GM18861 (cell line): ENCODE results near the gene AR.

Experiments used
- ATAC-seq: cut with Tn5 transposase; IDR thresholded peaks from one replicate; pipeline ENCODE4 v1.9.1; 2021; ENCODE audit not compliant: unreplicated experiment

Gene AR

DNA sequence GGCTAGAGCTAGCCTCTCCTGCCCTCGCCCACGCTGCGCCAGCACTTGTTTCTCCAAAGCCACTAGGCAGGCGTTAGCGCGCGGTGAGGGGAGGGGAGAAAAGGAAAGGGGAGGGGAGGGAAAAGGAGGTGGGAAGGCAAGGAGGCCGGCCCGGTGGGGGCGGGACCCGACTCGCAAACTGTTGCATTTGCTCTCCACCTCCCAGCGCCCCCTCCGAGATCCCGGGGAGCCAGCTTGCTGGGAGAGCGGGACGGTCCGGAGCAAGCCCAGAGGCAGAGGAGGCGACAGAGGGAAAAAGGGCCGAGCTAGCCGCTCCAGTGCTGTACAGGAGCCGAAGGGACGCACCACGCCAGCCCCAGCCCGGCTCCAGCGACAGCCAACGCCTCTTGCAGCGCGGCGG is at the start of gene AR:
TSS of gene AR (plus strand) at position 204 of the 400 bp plus-strand sequence. CDS start 1,126 bp downstream, outside the sequence.
- no peak for ATAC-seq

GRCh38 chrX:67500617-67501016 is 43.2 kb upstream of the AR start:
- no peak for ATAC-seq

DNA sequence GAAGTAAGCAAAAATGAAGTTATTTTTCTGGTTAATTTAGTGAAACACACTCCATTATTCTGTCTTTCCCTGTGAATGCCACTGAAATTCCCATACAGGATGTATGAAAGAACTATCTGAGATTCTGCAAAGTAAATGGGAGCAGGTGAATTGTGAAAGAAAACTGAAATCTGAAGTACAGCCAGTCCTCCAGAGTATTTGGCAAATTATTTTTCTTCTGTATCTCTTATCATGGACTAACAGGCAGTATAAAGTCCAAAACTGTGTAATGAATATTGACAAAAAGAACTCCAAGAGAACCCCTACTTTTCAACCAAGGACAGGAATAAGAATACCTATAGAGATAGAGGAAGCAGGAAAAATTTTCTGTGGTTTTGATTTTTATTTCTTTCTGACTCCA is 40.8 kb upstream of the AR start:
- ATAC-seq: no peak

DNA sequence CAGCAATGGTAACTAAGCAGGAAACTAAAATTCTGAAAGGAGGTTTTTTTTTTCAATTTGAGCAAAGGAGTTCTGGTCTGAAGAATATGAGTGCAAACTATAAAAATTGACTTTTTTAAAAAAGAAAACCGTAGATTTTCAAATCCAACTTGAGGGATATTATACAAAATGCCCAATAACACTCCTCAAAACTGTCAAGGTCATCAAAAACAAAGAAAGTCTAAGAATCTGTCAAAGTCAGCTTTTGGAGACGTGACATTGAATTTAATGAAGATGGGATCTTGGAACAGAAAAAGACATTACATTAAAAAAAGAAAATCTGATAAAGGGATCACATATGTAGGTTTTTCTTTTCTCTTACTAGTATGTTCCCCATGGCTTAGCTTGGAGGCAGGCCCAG is 40.4 kb upstream of the AR start:
- ATAC-seq: no peak

- no peak for ATAC-seq
Measured at GRCh38 chrX:67520671-67521070, 23.1 kb upstream of the AR start.

DNA sequence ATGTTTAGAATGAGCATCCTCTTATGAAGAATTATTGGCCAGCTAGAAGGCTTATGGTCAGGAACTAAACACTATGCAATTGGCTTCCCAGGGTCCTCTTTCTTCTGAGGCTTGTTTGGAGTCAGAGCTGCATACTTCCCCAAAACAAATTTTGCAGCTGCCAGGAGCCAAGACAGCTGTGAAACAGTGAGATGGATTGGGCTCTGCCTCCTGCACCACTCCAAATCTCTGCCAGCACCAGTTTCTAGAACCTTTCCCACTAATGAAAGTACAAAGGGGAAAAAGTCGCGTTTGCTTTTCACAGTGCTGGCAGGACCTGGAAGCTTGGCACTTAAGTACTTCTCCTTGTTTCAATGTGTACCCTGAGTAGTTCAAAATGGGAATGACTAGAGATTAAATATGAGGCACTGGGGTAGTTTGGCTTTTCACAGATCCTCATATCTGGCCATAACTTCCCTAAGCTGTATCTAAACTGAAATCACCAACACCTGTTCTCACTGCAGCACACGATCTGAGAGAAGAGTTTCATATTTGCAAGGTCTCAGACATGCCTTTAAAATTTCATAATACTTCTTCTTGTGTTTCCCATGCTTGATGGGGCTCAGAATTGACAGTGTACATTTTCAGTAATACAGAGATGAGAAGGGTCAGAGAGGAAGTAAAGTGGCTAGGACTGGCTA is 20.7 kb upstream of the AR start:
- no peak for ATAC-seq

GRCh38 chrX:67523932-67524331 is 19.9 kb upstream of the AR start:
- ATAC-seq: no peak

- ATAC-seq: no peak
Measured at GRCh38 chrX:67524428-67524827, 19.4 kb upstream of the AR start.

- ATAC-seq: no peak
Measured at GRCh38 chrX:67524950-67525691, 18.7 kb upstream of the AR start.

GRCh38 chrX:67536564-67536963 is 7.3 kb upstream of the AR start:
- ATAC-seq: no peak

DNA sequence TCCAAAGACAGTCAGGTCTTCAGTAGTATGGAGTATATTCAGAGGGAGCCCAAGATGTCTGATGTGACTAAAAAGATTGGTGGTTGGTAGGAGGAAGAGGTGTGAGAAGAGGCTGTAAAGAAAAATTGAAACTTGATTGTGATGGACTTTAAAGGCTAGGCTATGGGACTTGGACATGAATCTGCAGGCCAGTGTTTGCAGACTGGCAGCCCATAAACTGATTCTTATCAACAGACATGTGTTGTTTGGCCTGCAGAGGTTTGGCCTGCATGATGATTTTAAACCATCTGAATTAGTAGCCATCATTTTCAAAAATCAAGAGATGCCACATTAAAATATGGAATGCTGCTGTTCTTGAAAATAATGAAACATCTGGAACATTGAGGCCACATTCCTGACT is 5.4 kb upstream of the AR start:
- no peak for ATAC-seq

DNA sequence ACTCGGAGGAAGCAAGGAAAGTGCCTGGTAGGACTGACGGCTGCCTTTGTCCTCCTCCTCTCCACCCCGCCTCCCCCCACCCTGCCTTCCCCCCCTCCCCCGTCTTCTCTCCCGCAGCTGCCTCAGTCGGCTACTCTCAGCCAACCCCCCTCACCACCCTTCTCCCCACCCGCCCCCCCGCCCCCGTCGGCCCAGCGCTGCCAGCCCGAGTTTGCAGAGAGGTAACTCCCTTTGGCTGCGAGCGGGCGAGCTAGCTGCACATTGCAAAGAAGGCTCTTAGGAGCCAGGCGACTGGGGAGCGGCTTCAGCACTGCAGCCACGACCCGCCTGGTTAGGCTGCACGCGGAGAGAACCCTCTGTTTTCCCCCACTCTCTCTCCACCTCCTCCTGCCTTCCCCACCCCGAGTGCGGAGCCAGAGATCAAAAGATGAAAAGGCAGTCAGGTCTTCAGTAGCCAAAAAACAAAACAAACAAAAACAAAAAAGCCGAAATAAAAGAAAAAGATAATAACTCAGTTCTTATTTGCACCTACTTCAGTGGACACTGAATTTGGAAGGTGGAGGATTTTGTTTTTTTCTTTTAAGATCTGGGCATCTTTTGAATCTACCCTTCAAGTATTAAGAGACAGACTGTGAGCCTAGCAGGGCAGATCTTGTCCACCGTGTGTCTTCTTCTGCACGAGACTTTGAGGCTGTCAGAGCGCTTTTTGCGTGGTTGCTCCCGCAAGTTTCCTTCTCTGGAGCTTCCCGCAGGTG is 637 bp downstream of the AR start:
- no peak for ATAC-seq

- no peak for ATAC-seq
Measured at GRCh38 chrX:67545036-67545821, 1.4 kb downstream of the AR start.

- ATAC-seq: no peak
Measured at GRCh38 chrX:67545893-67546495, 2.2 kb downstream of the AR start.

GRCh38 chrX:67546496-67547423 is 2.9 kb downstream of the AR start:
- no peak for ATAC-seq

- peak; percentile 66 for ATAC-seq
Measured at GRCh38 chrX:67555578-67556203, 11.9 kb downstream of the AR start.

DNA sequence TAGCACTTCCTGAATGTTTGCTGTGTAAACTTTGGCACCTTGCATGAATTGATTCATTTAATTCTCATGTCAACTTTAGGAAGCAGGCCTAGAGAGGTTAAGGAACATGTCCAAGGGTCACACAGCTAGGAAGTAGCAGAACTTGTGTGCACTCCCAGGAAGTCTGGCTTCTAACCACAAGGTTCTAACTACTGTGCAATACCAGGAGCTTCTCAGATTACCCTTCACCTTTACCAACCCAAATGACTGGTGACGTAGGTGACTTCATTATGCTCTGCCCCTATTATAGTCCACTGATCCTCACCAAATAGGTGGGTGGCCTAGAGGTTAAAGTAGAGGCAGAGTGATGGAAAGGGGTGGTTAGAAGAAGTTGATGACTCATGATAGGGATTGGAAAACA is 14.4 kb downstream of the AR start:
- ATAC-seq: no peak

GRCh38 chrX:67563469-67564448 is 19.9 kb downstream of the AR start:
- ATAC-seq: no peak
